BLaER1 (cell line): ENCODE data around the gene TCP11L2.
"Not testable (repeated sequence)": the region's sequence is repeated elsewhere in the genome, so short reads cannot be mapped to it uniquely, and the experiment has no call there.

ENCODE experiments used
- H3K27ac ChIP-seq: shearing (Covaris generic); formaldehyde crosslinking; 2 replicates; pipeline ENCODE4 v1.8.1; 2022
- H3K27me3 ChIP-seq: shearing (Covaris generic); formaldehyde crosslinking; 2 replicates; pipeline ENCODE4 v1.8.1; 2022
- H3K36me3 ChIP-seq: shearing (Covaris generic); formaldehyde crosslinking; 2 replicates; pipeline ENCODE4 v1.8.1; 2022
- H3K4me1 ChIP-seq: shearing (Covaris generic); formaldehyde crosslinking; 2 replicates; pipeline ENCODE4 v1.8.1; 2022
- H3K4me2 ChIP-seq: shearing (Covaris generic); formaldehyde crosslinking; 2 replicates; pipeline ENCODE4 v1.8.1; 2022
- H3K4me3 ChIP-seq: shearing (Covaris generic); formaldehyde crosslinking; 2 replicates; pipeline ENCODE4 v1.8.1; 2022
- H3K9ac ChIP-seq: shearing (Covaris generic); formaldehyde crosslinking; 2 replicates; pipeline ENCODE4 v1.8.1; 2022
- H3K9me3 ChIP-seq: shearing (Covaris generic); formaldehyde crosslinking; 2 replicates; pipeline ENCODE4 v1.8.1; 2022
- H4K20me1 ChIP-seq: shearing (Covaris generic); formaldehyde crosslinking; 2 replicates; pipeline ENCODE4 v1.8.1; 2022
- Cebpa-rat ChIP-seq: shearing (Covaris generic); IDR thresholded peaks from 2 replicates; pipeline ENCODE4 v1.8.1; 2022

The TCP11L2 gene

DNA sequence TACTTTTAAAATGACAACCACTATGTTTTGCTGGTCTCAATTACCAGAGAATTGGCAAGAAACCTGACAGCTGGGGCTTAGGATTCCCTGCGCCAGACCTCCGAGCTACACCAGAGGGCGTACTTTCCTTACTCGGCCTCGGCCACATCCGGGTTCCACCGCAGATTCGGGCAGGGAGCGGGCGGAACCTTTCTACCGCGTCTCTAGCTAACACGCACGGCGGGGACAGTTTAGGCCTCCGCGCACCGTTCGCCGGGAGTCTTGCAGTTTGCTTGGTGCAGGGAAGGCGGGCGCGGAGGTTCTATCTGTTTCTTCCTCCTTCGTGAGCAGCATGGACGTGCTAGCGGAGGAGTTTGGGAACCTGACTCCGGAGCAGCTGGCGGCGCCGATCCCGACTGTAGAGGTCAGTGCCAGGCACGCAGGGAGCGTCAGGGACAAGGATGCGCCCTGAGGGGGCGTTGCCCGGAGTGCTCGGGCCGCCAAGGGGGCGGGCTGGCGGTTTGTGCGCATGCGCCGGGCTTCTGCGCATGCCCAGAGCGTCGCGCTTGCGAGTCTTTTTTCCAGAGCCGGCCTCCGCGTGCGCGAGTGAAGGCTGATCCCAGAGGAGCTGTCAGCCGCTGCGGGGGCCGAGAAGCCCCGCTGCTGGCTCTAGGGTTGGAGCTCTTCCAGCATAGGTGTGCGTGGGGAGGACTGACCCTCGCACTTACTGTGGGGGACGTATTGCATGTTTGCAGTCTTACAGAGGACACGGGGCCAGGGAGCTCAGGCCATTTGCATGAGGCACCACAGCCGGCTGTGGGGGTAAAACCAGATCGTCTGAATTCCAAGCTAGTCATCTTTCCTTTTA lies 55.2 kb downstream of the TCP11L2 start, which contains the start of gene POLR3B:
Gene POLR3B, plus strand, starts transcription at position 200 of the 847 bp plus-strand sequence. Its CDS starts 132 bp downstream, at position 332.
- TF ChIP-seq Cebpa-rat, result no peak

DNA sequence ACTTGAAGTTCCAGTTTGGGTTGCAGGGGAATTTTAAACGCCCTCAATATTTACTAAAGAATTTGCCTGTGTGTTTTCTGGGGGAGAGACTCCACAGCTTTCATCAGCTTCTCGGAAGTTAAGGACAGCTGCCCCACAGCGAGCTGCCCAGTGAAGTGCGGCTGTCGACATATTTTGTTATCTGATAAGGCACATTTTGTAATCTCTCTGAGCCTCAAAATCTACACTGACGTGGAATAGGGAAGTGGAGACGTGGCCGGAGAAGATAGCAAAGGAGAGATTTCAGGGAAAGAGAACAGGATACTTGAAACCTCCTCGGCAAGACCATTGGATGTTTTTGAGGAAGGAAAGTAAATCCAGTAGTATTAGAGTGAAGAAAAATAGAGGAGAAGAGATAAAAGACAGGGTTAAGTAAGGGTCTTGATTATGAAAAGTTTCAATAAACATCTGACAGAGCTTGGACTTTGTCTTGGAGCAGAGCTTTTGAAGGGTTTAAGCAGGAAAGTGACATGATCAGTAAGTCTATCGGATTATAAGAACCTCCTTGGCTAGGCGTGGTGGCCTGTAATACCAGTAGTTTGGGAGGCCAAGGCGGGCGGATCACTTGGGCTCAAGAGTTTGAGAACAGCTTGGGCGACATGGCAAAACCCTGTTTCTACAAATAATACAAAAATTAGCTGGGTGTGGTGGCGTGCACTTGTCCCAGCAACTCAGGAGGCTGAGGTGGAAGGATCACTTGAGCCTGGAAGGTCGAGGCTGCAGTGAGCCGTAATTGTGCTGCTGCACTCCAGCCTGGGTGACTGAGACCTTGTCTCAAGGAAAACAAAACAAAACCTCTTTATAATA lies 56.1 kb downstream of the TCP11L2 start:
- H3K4me1 ChIP-seq, result peaks cover 21% of the 10 kb centered on the region
- H3K27ac ChIP-seq, result peak overlapping the region; percentile 78
- H3K36me3 ChIP-seq, result no peaks in the 10 kb centered on the region
- peak overlapping the region; percentile 91 for H3K4me2 ChIP-seq
- H4K20me1 ChIP-seq, result no peaks in the 10 kb centered on the region
- no peaks in the 10 kb centered on the region for H3K9me3 ChIP-seq
- H3K4me3 ChIP-seq, result peak overlapping the region; percentile 73
- peak overlapping the region; percentile 81 for H3K9ac ChIP-seq
- H3K27me3 ChIP-seq, result no peaks in the 10 kb centered on the region
- no peak for TF ChIP-seq Cebpa-rat

More for the DNA sequence above, 55.2 kb downstream of the TCP11L2 start, which contains the start of gene POLR3B:
- no peaks in the 10 kb centered on the region for H4K20me1 ChIP-seq
- H3K27me3 ChIP-seq, result no peaks in the 10 kb centered on the region
- H3K27ac ChIP-seq, result peak within 1 kb of the TSS; percentile 78
- peak within 1 kb of the TSS; percentile 73 for H3K4me3 ChIP-seq
- peaks cover 21% of the 10 kb centered on the region for H3K4me1 ChIP-seq
- peak within 1 kb of the TSS; percentile 91 for H3K4me2 ChIP-seq
- H3K9me3 ChIP-seq, result no peaks in the 10 kb centered on the region
- H3K9ac ChIP-seq, result peak within 1 kb of the TSS; percentile 81
- no peaks in the 10 kb centered on the region for H3K36me3 ChIP-seq

DNA sequence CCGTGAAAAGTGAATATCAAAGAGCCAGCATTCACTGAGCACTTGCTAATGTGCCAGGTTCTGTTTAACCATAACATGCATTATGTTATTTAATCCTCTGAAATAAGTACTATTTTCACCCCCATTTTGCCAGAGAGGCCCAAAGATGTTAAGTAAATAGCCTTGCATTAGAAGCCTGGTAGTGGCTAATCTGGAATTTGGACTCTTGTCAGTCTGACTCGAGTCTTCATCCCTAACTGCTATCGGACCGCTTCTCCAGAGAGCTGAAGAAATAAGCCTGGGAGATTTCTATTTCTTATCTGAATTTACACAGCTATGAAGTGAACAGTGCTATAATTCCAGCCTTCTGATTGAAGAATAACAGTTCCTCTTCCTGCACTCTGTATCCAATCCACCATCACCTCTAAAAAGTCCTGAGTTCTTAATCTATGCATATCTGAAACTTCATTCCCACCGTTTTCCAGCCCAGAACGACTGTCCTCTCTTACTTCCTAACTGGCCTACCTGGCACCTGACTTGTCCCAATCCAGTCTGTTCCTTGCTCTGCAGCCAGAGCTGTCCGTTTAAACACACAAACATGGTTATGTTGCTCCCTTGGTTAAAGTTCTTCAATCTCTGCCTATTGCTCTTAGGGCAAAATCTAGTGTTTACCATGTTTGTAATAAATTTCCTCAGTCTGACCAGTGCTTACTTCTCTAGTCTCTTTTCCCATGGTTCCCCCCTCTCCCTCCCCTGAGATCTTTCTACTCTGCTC lies 57.3 kb downstream of the TCP11L2 start:
- Histone ChIP-seq H4K20me1 (no peaks in the 10 kb centered on the region), H3K27ac (no peak overlapping the region), H3K4me1 (peaks cover 21% of the 10 kb centered on the region), H3K27me3 (no peaks in the 10 kb centered on the region), H3K4me3 (no peak overlapping the region), H3K4me2 (no peak overlapping the region), H3K9me3 (no peaks in the 10 kb centered on the region), H3K36me3 (peaks cover 8% of the 10 kb centered on the region; the same call in 1 of the 2 replicates), H3K9ac (no peak overlapping the region)
- no peak for TF ChIP-seq Cebpa-rat

DNA sequence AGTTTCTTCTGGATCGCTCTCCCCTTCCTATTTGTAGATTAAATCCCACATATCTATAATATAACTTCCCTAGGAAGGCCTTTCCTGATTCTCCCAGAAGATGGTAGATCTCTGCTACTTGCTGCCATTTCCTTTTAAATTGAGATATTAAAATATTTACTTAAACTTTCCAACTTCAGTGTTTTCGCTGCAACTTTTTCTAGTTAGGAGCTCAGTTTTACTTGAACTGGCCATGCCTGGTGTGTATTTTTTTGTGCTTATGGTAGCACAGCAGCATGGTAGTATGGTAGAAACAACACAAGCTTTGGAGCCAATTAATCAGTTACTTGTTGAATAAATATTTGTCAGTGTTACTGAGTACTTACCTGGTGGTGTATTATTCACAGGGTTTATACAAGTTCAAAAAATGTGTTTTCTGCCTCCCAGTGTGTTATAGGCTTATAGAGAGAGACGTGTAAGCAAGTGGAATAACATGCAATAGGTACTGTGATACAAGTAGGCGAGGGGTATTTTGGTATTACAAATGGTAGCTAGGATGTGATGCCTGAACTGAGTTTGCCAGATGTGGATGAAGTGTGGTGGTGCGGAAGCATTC lies 58.0 kb downstream of the TCP11L2 start:
- H3K27ac ChIP-seq, result no peak overlapping the region
- peaks cover 21% of the 10 kb centered on the region for H3K4me1 ChIP-seq
- TF ChIP-seq Cebpa-rat, result no peak
- no peak overlapping the region for H3K4me3 ChIP-seq
- no peaks in the 10 kb centered on the region for H3K27me3 ChIP-seq
- H3K9ac ChIP-seq, result no peak overlapping the region
- no peaks in the 10 kb centered on the region for H4K20me1 ChIP-seq
- peaks cover 14% of the 10 kb centered on the region; the same call in 1 of the 2 replicates for H3K36me3 ChIP-seq
- no peak overlapping the region for H3K4me2 ChIP-seq
- no peaks in the 10 kb centered on the region for H3K9me3 ChIP-seq

DNA sequence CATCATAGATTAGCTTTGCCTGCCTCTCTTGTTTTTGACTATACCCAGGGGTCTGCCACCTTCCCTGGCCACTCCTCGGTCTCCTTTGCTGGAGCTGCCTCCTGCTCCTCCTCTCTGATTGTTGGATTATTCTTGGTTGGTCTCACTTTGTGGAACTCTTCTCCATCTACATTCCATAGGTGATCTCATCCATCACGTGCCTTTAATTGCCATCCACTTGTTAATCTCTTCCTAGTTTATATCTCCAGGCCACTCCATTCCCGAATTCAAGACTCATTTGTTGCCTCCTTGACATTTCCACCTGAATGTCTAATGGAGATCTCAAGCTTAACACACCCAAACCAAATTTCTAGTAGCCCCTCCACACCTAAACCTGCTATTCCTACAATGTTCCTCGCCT lies 60.4 kb downstream of the TCP11L2 start:
- Histone ChIP-seq H3K9ac (no peak overlapping the region), H3K4me1 (peaks cover 11% of the 10 kb centered on the region), H3K27ac (no peak overlapping the region), H3K4me3 (no peak overlapping the region), H3K36me3 (peaks cover 14% of the 10 kb centered on the region; the same call in 1 of the 2 replicates), H3K9me3 (no peaks in the 10 kb centered on the region), H3K4me2 (no peak overlapping the region), H3K27me3 (no peaks in the 10 kb centered on the region), H4K20me1 (no peaks in the 10 kb centered on the region)
- TF ChIP-seq Cebpa-rat, result no peak

DNA sequence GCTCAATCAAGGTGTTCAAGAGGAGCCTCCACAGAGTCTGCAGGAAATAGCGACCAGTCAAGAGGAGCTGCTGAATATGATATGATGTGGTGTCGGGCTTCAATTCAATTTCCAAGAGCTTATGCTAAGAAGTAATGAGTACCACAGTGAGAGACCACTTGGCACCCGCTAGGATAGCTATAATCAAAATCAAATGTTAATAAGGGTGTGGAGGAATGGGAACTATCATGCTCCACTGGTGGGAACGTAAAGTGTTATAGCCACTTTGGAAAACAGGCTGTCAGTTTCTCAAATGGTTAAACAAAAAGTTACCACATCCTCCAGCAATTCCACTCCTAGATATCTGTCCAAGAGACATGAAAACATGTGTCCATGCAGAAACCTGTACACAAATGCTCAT lies 61.7 kb downstream of the TCP11L2 start:
- Histone ChIP-seq H3K4me2 (no peak overlapping the region), H3K4me1 (peaks cover 2% of the 10 kb centered on the region; the same call in 1 of the 2 replicates), H3K4me3 (no peak overlapping the region), H3K27me3 (no peaks in the 10 kb centered on the region), H3K9me3 (no peaks in the 10 kb centered on the region), H3K27ac (no peak overlapping the region), H3K9ac (no peak overlapping the region), H4K20me1 (no peaks in the 10 kb centered on the region), H3K36me3 (peaks cover 16% of the 10 kb centered on the region)
- no peak for TF ChIP-seq Cebpa-rat

DNA sequence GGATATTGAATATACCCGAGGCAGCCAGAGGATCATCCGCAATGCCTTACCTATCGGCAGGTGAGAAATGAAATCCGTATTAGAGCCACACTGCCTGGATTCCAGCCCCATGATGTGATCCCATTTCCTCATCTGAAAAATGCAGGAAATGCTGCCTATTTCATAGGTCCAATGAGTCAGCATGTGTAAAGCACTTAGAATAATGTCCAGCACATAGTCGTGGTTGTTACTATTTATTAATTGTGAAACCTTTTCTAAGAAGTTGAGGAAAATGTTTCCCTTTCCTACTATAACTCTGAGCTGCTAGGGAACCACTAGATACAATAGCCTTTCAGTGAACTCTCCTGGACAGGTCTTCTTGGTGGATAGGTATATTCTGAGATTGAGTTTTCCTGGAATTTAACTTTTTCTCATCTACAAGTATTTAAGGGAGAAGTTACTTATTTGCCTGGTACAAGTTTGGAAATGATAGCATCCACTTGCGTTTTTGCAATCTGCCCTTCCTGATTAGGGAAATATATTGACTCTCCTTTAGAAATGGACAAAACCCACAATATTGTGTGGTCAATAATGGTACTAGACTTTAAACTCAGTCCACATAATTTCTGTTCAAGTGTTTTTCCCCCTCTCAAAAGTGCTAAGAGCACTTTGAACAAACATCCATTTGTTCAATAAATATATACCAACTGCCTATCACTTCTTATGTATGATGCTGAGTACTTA lies 67.3 kb downstream of the TCP11L2 start:
- Histone ChIP-seq H3K9me3 (peaks cover 11% of the 10 kb centered on the region; the same call in 1 of the 2 replicates), H3K27me3 (no peaks in the 10 kb centered on the region), H4K20me1 (no peaks in the 10 kb centered on the region), H3K9ac (no peak overlapping the region), H3K27ac (no peak overlapping the region), H3K4me1 (no peaks in the 10 kb centered on the region), H3K4me3 (no peak overlapping the region), H3K4me2 (no peak overlapping the region), H3K36me3 (peaks cover 39% of the 10 kb centered on the region)
- TF ChIP-seq Cebpa-rat, result no peak

DNA sequence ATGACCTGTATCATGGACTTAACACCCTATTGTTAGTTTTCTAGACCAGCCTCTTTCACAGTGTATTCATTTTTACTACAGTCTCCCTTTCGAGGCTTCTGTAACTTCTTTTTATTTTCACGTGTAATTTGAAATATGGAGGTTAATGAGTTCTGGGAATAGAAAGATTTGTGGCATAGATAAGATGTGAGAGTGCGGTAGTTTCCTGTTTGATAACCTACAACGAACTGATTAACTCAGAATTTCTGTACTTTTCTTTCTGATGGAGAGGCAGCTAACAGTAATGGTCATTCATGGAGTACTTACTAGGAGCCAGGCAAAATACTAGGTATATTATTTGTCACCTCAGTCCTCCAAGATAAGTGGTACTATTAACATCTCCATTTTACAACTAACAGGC lies 76.3 kb downstream of the TCP11L2 start:
- no peaks in the 10 kb centered on the region for H3K27me3 ChIP-seq
- H3K4me1 ChIP-seq, result no peaks in the 10 kb centered on the region
- no peak overlapping the region for H3K4me2 ChIP-seq
- H4K20me1 ChIP-seq, result no peaks in the 10 kb centered on the region
- peaks cover 32% of the 10 kb centered on the region for H3K9me3 ChIP-seq
- H3K27ac ChIP-seq, result no peak overlapping the region
- H3K4me3 ChIP-seq, result no peak overlapping the region
- H3K9ac ChIP-seq, result no peak overlapping the region
- H3K36me3 ChIP-seq, result peaks cover 77% of the 10 kb centered on the region
- no peak for TF ChIP-seq Cebpa-rat

DNA sequence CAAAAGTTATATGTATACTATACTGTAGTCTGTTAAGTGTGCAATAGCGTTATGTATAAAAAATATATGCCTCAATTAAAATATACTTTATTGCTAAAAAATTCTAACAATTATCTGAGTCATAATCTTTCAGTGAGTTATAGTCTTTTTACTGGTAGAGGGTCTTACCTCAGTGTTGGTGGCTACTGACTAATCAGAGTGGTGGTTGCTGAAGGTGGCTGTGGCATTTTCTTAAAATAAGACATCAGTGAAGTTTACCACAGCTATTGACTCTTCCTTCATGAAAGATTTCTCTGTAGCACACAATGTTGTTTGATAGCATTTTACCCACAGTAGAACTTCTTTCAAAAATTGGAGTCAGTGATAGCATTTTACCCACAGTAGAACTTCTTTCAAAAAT lies 78.4 kb downstream of the TCP11L2 start:
- Histone ChIP-seq H3K27ac (no peak overlapping the region), H3K36me3 (peaks cover 65% of the 10 kb centered on the region), H3K4me3 (no peak overlapping the region), H3K4me1 (no peaks in the 10 kb centered on the region), H3K27me3 (no peaks in the 10 kb centered on the region), H3K9ac (no peak overlapping the region), H3K9me3 (peaks cover 29% of the 10 kb centered on the region), H3K4me2 (no peak overlapping the region), H4K20me1 (no peaks in the 10 kb centered on the region)
- TF ChIP-seq Cebpa-rat, result no peak

DNA sequence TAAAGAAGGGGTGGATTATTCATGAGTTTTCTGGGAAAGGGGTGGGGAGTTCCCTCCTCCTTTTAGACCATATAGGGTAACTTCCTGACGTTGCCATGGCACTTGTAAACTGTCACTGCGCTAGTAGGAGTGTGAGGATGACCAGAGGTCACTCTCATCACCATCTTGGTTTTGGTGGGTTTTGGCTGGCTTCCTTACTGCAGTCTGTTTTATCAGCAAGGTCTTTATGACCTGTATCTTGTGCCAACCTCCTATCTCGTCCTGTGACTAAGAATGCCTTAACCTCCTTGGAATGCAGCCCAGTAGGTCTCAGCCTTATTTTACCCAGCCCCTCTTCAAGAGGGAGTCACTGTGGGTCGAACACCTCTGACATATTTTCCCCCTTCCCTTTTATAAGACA lies 79.3 kb downstream of the TCP11L2 start:
- H3K9ac ChIP-seq, H3K27ac ChIP-seq, H3K4me2 ChIP-seq, H3K27me3 ChIP-seq, H3K4me1 ChIP-seq, H4K20me1 ChIP-seq: not testable (repeated sequence)
- H3K9me3 ChIP-seq, result peaks cover 29% of the 10 kb centered on the region
- peak overlapping the region; percentile 7; the same call in 1 of the 2 replicates for H3K4me3 ChIP-seq
- peaks cover 58% of the 10 kb centered on the region for H3K36me3 ChIP-seq
